CD4-positive, alpha-beta T cell (primary cell): ENCODE measurements around the gene JARID2. TPM values are rescaled to one million over a fixed set of nuclear protein-coding genes. Genes with fewer than 3 reads are reported as not detected.

Source experiments
- ATAC-seq: fragments of 200-7000 bp; cut with Tn5 transposase; one replicate; pipeline ENCODE4 v1.10.0; 2022; ENCODE audit warnings: mild to moderate bottlenecking; ENCODE audit not compliant: poor library complexity
- CTCF ChIA-PET: fragments of 350-600 bp; sonication (Branson Sonifier 250); formaldehyde crosslinking; loops from one replicate; lab custom pipeline; 2021; ENCODE audit warnings: antibody characterized with exemption, inconsistent platforms; lab: Charles Lee
- POLR2A ChIA-PET: fragments of 350-600 bp; sonication (Branson Sonifier 250); formaldehyde crosslinking; loops from one replicate; lab custom pipeline; 2021; ENCODE audit warnings: antibody characterized with exemption, inconsistent platforms; lab: Charles Lee
- DNase-seq, 14 experiments: peaks; one replicate each; pipeline ENCODE4 v3.0.0-alpha.2; 2013 to 2020; ENCODE audit warnings: mixed read lengths in 2 of 14
- H3K27ac ChIP-seq, 2 donors: one replicate each; pipeline versions ENCODE4 v1.5.1 to v1.7.0; 2013; ENCODE audit warnings: low read length in 2 of 2, low read depth in 1 of 2, mild to moderate bottlenecking in 1 of 2
- H3K27me3 ChIP-seq, 2 experiments: 1 replicate in 1 of 2; 2 replicates in 1 of 2; pipeline versions ENCODE4 v1.6.1 to v1.7.0; 2013; ENCODE audit warnings: low read length in 2 of 2, control low read depth in 1 of 2, mild to moderate bottlenecking in 1 of 2, moderate library complexity in 1 of 2; ENCODE audit not compliant: insufficient read depth in 2 of 2, control insufficient read depth in 1 of 2
- H3K36me3 ChIP-seq: one replicate; pipeline ENCODE4 v1.6.1; 2013; ENCODE audit warnings: low read length, control low read depth; ENCODE audit not compliant: insufficient read depth
- H3K4me1 ChIP-seq: one replicate; pipeline ENCODE4 v1.6.1; 2013; ENCODE audit warnings: low read length, control low read depth; ENCODE audit not compliant: insufficient read depth
- H3K4me3 ChIP-seq: one replicate; pipeline ENCODE4 v1.5.1; 2013; ENCODE audit warnings: mild to moderate bottlenecking, low read length, moderate library complexity
- H3K9me3 ChIP-seq, 2 experiments: 1 replicate in 1 of 2; 2 replicates in 1 of 2; pipeline versions ENCODE4 v1.6.1 to v1.7.0; 2013; ENCODE audit warnings: low read length in 2 of 2, mild to moderate bottlenecking in 2 of 2, control low read depth in 1 of 2, moderate library complexity in 1 of 2; ENCODE audit not compliant: control insufficient read depth in 1 of 2, insufficient read depth in 1 of 2
- H3K27ac Mint-ChIP-seq: one replicate; pipeline ENCODE4 v1.8.0; 2020; ENCODE audit warnings: mixed read lengths
- H3K27me3 Mint-ChIP-seq: one replicate; pipeline ENCODE4 v1.8.0; 2021; ENCODE audit warnings: mixed read lengths
- H3K36me3 Mint-ChIP-seq: one replicate; pipeline ENCODE4 v1.8.0; 2021; ENCODE audit warnings: low read depth, mixed read lengths
- H3K4me1 Mint-ChIP-seq: one replicate; pipeline ENCODE4 v1.8.0; 2021; ENCODE audit warnings: low read depth, mixed read lengths
- H3K4me3 Mint-ChIP-seq: one replicate; pipeline ENCODE4 v1.8.0; 2020; ENCODE audit warnings: mild to moderate bottlenecking, mixed read lengths
- H3K9me3 Mint-ChIP-seq: one replicate; pipeline ENCODE4 v1.8.0; 2020; ENCODE audit warnings: mixed read lengths
- intact Hi-C, 2 experiments: fragments of 100-400 bp; cut with DNase I in 1 of 2; cut with micrococcal nuclease in 1 of 2; formaldehyde crosslinking; loops; one replicate each; pipeline versions ENCODE4 v1.15.1 to v1.9.0; 2023 to 2025; cut with DNase I, micrococcal nuclease
- total RNA-seq, 174 experiments: library from RNA in 2 of 174; stranded (reverse) in 2 of 174; gene quantifications; one replicate each; pipeline ENCODE4 v1.2.3 and lab custom pipeline; 2021 to 2026
- TF ChIP-seq, protein P1 (sequence below): fragments of 200-600 bp; IDR thresholded peaks from one replicate; pipeline ENCODE4 v1.8.0; 2022; ENCODE audit warnings: antibody characterized with exemption, mild to moderate bottlenecking

JARID2 gene
- total RNA-seq, 2 experiments from 2014 or later, result 32.0 to 33.0 TPM

DNA sequence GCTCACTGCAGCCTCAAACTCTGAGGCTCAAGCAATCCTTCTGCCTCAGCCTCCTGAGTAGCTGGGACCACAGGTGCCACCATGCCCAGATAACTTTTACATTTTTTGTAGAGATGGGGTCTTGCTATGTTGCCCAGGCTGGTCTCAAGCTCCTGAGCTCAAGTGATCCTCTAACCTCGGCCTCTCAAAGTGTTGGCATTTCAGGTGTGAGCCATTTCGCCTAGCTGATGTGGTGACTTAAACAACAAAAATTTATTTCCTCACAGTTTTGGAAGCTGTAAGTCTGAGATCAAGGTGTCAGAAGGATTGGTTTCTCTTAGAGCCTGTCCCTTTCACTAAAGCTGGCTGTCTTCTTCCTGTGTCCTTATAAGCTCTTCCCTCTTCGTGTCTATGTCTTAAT is 15.0 kb upstream of the JARID2 start:
- Mint-ChIP-seq H3K27me3 (no peaks in the 10 kb centered on the region), H3K4me3 (no peak overlapping the region), H3K4me1 (no peaks in the 10 kb centered on the region), H3K27ac (no peak overlapping the region), H3K36me3 (no peaks in the 10 kb centered on the region), H3K9me3 (no peaks in the 10 kb centered on the region)
- no peaks in the 10 kb centered on the region for H3K36me3 ChIP-seq
- no peaks in the 10 kb centered on the region for H3K27me3 ChIP-seq
- ATAC-seq (no peak), DNase-seq (no peak)
- no peak overlapping the region for H3K4me3 ChIP-seq
- no peaks in the 10 kb centered on the region for H3K4me1 ChIP-seq
- H3K27ac ChIP-seq, result no peak overlapping the region
- intact Hi-C loops, result no loop called here
- TF ChIP-seq, protein P1, sequence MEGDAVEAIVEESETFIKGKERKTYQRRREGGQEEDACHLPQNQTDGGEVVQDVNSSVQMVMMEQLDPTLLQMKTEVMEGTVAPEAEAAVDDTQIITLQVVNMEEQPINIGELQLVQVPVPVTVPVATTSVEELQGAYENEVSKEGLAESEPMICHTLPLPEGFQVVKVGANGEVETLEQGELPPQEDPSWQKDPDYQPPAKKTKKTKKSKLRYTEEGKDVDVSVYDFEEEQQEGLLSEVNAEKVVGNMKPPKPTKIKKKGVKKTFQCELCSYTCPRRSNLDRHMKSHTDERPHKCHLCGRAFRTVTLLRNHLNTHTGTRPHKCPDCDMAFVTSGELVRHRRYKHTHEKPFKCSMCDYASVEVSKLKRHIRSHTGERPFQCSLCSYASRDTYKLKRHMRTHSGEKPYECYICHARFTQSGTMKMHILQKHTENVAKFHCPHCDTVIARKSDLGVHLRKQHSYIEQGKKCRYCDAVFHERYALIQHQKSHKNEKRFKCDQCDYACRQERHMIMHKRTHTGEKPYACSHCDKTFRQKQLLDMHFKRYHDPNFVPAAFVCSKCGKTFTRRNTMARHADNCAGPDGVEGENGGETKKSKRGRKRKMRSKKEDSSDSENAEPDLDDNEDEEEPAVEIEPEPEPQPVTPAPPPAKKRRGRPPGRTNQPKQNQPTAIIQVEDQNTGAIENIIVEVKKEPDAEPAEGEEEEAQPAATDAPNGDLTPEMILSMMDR, result no peak
- POLR2A ChIA-PET, result interaction anchor here (0.7 kb wide), 1 partner anchor 12 kb away, joined by 3 read pairs; no protein-coding TSS in a partner anchor
- H3K9me3 ChIP-seq, result no peaks in the 10 kb centered on the region
- CTCF ChIA-PET, result interaction anchor here (0.7 kb wide), 1 partner anchor 17 kb away, joined by 3 read pairs; no protein-coding TSS in a partner anchor

DNA sequence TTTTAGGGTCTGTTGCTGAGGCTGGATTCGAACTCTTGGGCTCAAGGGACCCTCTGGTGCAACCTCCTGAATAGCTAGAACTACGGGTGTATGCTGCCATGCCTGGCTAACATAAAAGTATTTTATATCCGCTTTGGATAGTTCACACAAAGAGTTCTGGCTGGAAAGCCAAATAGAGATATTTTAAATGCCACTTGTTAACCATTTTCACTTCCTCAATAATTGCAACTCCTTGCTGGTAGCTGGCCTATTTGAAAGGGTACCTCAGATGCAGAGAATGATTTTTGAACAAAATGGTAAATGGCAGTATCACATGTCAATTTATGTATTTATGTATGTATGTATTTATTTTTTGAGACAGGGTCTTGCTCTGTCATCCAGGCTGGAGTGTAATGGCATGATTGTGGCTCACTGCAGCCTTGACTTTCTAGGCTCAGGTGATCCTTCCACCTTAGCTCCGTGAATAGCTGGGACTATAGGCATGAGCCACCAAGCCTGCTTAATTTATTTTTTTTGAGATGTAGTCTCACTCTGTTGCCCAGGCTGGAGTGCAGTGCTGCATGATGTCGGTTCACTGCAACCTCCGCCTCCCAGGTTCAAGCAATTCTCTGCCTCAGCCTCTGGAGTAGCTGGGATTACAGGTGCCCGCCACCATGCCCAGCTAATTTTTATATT is 12.9 kb upstream of the JARID2 start:
- Mint-ChIP-seq H3K27me3 (no peaks in the 10 kb centered on the region), H3K9me3 (no peaks in the 10 kb centered on the region), H3K4me1 (no peaks in the 10 kb centered on the region), H3K36me3 (no peaks in the 10 kb centered on the region), H3K27ac (no peak overlapping the region), H3K4me3 (no peak overlapping the region)
- no peaks in the 10 kb centered on the region for H3K4me1 ChIP-seq
- H3K27ac ChIP-seq, result no peak overlapping the region
- ATAC-seq, result no peak
- no peaks in the 10 kb centered on the region for H3K36me3 ChIP-seq
- CTCF ChIA-PET, result no interaction called here
- TF ChIP-seq, protein P1, result no peak
- H3K9me3 ChIP-seq, result no peaks in the 10 kb centered on the region
- POLR2A ChIA-PET, result no interaction called here
- no peak overlapping the region for H3K4me3 ChIP-seq
- intact Hi-C loops, result no loop called here
- no peaks in the 10 kb centered on the region for H3K27me3 ChIP-seq
- DNase-seq, result no peak

DNA sequence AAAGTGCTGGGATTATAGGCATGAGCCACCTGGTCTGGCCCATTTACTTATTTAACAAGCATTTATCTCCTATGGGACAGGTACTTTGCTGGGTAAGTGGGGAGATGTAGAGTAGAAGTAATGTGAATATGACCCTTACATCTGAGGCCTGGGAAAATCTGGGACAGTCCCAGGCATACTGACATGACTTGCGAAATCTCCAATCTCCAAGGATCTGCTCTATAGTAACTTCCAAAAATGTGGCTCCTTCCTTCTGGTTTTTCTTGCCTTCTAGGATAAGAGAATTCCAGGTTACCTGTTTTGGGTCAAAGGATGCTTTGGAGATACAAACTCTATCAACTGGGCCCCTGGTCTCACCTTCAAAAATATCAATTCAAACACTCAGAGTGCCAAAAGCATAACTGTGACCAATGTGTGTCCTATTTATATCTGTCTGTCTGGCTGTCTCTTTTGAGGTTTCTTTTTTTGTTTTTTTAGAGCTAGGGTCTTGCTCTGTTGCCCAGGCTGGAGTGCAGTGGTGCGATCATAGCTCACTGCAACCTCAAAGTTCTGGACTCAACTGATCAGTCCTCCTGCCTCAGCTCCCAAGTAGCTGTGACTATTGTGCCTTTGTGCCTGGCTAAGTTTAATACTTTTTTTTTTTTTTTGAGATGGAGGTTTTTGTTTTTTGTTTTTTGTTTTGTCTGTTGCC is 11.7 kb upstream of the JARID2 start:
- Histone ChIP-seq H3K4me3 (no peak overlapping the region), H3K27ac (no peak overlapping the region), H3K27me3 (no peaks in the 10 kb centered on the region), H3K4me1 (no peaks in the 10 kb centered on the region), H3K36me3 (no peaks in the 10 kb centered on the region), H3K9me3 (no peaks in the 10 kb centered on the region)
- Mint-ChIP-seq H3K9me3 (no peaks in the 10 kb centered on the region), H3K4me3 (no peak overlapping the region), H3K4me1 (no peaks in the 10 kb centered on the region), H3K36me3 (no peaks in the 10 kb centered on the region), H3K27ac (no peak overlapping the region), H3K27me3 (no peaks in the 10 kb centered on the region)
- ChIA-PET POLR2A (no interaction called here), CTCF (no interaction called here)
- TF ChIP-seq, protein P1, result no peak
- no peak for DNase-seq
- ATAC-seq, result no peak
- intact Hi-C loops, result no loop called here
